Activated CD4-positive, alpha-beta T cell treated with anti-CD3 and anti-CD28 coated beads, Interleukin-2, amount 10 ng/mL, durations not matched to agents 24 days and 14 days (primary cell): ENCODE results near the gene ASPSCR1. TPM values are rescaled to one million over a fixed set of nuclear protein-coding genes. Genes with fewer than 3 reads are reported as not detected.

Experiments
- DNase-seq: peaks from one replicate; pipeline ENCODE4 v3.0.0; 2022
- H3K27ac Mint-ChIP-seq: one replicate; pipeline ENCODE4 v1.8.0; 2022; ENCODE audit warnings: mild to moderate bottlenecking, mixed read lengths
- H3K27me3 Mint-ChIP-seq: one replicate; pipeline ENCODE4 v1.8.0; 2022; ENCODE audit warnings: mixed read lengths
- H3K36me3 Mint-ChIP-seq: one replicate; pipeline ENCODE4 v1.8.0; 2022; ENCODE audit warnings: low read depth, mild to moderate bottlenecking, mixed read lengths
- H3K4me1 Mint-ChIP-seq: one replicate; pipeline ENCODE4 v1.8.0; 2021; ENCODE audit warnings: mixed read lengths
- H3K4me3 Mint-ChIP-seq: one replicate; pipeline ENCODE4 v1.8.0; 2022; ENCODE audit warnings: mild to moderate bottlenecking, moderate library complexity, mixed read lengths
- H3K9me3 Mint-ChIP-seq: one replicate; pipeline ENCODE4 v1.8.0; 2021; ENCODE audit warnings: mixed read lengths
- intact Hi-C: fragments of 100-400 bp; cut with micrococcal nuclease; formaldehyde crosslinking; loops from one replicate; pipeline ENCODE4 v1.15.1; 2023
- total RNA-seq: library from RNA; stranded (reverse); gene quantifications from 2 replicates; pipeline ENCODE4 v1.2.3, GENCODE V29; 2022

ASPSCR1 gene
- total RNA-seq, 1 donor from 2014 or later, result 35.1 TPM

GRCh38 chr17:82025401-82026107, 48.1 kb downstream of the ASPSCR1 start:
- Mint-ChIP-seq H3K36me3 (peaks cover 13% of the 10 kb centered on the region), H3K27ac (no peak overlapping the region), H3K4me3 (peak overlapping the region; percentile 18), H3K9me3 (no peaks in the 10 kb centered on the region), H3K4me1 (peaks cover 22% of the 10 kb centered on the region), H3K27me3 (no peaks in the 10 kb centered on the region)
- intact Hi-C loops, result no loop called here
- no peak for DNase-seq

DNA sequence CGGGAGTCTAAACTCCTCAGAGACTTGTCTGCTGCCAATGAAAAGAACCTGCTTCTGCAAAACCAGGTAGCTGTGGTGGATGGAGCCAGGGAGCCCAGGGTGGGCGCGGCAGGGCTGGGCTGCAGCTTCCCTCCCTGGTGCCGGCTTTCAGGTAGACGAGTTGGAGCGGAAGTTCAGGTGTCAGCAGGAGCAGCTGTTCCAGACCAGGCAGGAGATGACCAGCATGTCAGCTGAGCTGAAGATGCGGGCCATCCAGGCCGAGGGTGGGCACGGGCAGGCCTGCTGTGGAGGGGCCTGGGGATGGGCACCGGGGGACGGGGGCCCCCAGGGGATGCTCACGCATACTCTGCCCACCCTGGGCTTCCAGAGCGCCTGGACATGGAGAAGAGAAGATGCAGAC, 50.8 kb downstream of the ASPSCR1 start:
- H3K9me3 Mint-ChIP-seq, result no peaks in the 10 kb centered on the region
- intact Hi-C loops, result no loop called here
- peaks cover 14% of the 10 kb centered on the region for H3K4me1 Mint-ChIP-seq
- no peak overlapping the region for H3K27ac Mint-ChIP-seq
- H3K27me3 Mint-ChIP-seq, result no peaks in the 10 kb centered on the region
- DNase-seq, result no peak
- H3K4me3 Mint-ChIP-seq, result no peak overlapping the region
- H3K36me3 Mint-ChIP-seq, result peaks cover 12% of the 10 kb centered on the region

GRCh38 chr17:82028966-82029365, 51.5 kb downstream of the ASPSCR1 start:
- H3K36me3 Mint-ChIP-seq, result peaks cover 12% of the 10 kb centered on the region
- intact Hi-C loops, result no loop called here
- H3K4me3 Mint-ChIP-seq, result no peak overlapping the region
- no peaks in the 10 kb centered on the region for H3K9me3 Mint-ChIP-seq
- no peaks in the 10 kb centered on the region for H3K27me3 Mint-ChIP-seq
- H3K4me1 Mint-ChIP-seq, result peaks cover 11% of the 10 kb centered on the region
- H3K27ac Mint-ChIP-seq, result no peak overlapping the region
- no peak for DNase-seq

DNA sequence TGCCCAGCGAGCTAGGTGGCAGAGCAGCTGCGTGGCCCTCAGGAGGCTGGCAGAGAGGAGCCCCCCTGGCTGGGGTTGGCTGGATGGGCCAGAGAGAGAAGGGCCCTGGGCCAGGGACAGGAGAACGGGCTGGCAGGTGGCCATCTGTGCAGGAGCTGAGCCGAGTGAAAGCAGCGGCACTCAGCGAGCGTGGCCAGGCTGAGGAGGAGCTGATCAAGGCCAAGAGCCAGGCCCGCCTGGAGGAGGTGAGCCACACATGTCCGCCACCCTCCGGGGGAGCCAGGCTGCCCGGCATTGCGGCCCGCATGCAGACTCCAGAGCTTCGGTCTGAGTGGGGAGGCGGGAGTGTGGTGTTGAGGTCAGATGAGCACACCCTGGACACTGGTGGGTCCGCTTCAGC, 52.0 kb downstream of the ASPSCR1 start:
- peaks cover 8% of the 10 kb centered on the region for H3K4me1 Mint-ChIP-seq
- H3K27me3 Mint-ChIP-seq, result no peaks in the 10 kb centered on the region
- peaks cover 12% of the 10 kb centered on the region for H3K36me3 Mint-ChIP-seq
- peak overlapping the region; percentile 72 for H3K4me3 Mint-ChIP-seq
- intact Hi-C loops, result no loop called here
- DNase-seq, result peak; percentile 62
- peak overlapping the region; percentile 41 for H3K27ac Mint-ChIP-seq
- no peaks in the 10 kb centered on the region for H3K9me3 Mint-ChIP-seq

DNA sequence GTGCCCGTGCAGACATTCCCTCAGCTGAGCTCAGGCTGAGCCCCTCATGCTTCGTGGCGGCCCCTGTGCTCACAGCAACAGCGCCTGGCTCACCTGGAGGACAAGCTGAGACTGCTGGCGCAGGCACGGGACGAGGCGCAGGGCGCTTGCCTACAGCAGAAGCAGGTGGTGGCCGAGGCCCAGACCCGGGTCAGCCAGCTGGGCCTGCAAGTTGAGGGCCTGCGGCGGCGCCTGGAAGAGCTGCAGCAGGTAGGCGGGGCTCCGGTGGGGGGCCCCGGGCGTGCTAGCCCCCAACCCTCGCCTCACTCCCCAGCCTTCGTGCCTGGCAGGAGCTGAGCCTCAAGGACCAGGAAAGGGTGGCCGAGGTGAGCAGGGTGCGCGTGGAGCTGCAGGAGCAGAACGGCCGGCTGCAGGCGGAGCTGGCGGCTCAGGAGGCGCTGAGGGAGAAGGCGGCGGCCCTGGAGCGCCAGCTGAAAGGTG, 52.6 kb downstream of the ASPSCR1 start:
- no peaks in the 10 kb centered on the region for H3K27me3 Mint-ChIP-seq
- H3K4me3 Mint-ChIP-seq, result peak overlapping the region; percentile 87
- peaks cover 14% of the 10 kb centered on the region for H3K36me3 Mint-ChIP-seq
- no peak for DNase-seq
- H3K27ac Mint-ChIP-seq, result no peak overlapping the region
- H3K4me1 Mint-ChIP-seq, result peaks cover 8% of the 10 kb centered on the region
- intact Hi-C loops, result loop anchor here (1.0 kb wide), 1 partner anchor 124 kb away; no protein-coding TSS in a partner anchor
- no peaks in the 10 kb centered on the region for H3K9me3 Mint-ChIP-seq

DNA sequence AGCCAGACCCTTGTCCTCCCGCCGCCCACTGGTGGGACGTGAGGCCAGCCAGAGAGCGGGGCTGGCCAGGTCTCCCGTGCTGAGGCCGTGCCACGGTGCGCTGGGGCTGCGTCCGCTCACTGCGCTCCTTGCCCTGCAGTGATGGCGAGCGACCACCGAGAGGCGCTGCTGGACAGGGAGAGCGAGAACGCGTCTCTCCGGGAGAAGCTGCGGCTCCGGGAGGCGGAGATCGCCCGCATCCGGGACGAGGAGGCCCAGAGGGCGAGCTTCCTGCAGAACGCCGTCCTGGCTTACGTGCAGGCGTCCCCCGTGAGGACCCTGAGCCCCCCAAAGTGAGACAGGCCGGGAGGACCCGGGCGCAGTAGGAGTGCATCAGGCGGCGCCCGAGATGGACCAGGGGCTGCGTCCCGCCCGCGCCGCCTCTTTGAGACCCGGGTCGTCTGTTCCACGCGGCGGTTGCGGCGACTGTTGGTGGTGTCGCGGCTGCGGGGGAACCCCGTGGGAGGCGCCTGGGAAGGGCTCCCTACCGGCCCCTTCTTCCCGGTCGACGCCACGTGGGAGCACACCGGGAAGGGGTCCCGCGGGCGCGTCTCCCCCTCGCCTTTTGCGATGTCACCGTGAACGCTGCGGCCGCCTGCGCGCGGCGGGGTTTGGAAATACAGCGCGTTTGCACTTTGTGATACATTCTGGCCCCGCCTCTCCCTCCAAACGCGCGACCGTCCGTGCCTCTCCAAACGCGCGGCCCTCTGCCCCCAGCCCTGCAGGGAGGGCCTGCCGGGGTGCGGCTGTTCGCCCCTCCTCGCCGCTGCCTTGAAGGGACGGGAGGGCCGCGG, 53.3 kb downstream of the ASPSCR1 start:
- peaks cover 18% of the 10 kb centered on the region for H3K36me3 Mint-ChIP-seq
- no peaks in the 10 kb centered on the region for H3K27me3 Mint-ChIP-seq
- peak overlapping the region; percentile 87 for H3K4me3 Mint-ChIP-seq
- no peaks in the 10 kb centered on the region for H3K9me3 Mint-ChIP-seq
- peaks cover 13% of the 10 kb centered on the region for H3K4me1 Mint-ChIP-seq
- H3K27ac Mint-ChIP-seq, result peak overlapping the region; percentile 80
- intact Hi-C loops, result loop anchor here (1.0 kb wide), 1 partner anchor 124 kb away; no protein-coding TSS in a partner anchor
- peak; percentile 97 for DNase-seq

DNA sequence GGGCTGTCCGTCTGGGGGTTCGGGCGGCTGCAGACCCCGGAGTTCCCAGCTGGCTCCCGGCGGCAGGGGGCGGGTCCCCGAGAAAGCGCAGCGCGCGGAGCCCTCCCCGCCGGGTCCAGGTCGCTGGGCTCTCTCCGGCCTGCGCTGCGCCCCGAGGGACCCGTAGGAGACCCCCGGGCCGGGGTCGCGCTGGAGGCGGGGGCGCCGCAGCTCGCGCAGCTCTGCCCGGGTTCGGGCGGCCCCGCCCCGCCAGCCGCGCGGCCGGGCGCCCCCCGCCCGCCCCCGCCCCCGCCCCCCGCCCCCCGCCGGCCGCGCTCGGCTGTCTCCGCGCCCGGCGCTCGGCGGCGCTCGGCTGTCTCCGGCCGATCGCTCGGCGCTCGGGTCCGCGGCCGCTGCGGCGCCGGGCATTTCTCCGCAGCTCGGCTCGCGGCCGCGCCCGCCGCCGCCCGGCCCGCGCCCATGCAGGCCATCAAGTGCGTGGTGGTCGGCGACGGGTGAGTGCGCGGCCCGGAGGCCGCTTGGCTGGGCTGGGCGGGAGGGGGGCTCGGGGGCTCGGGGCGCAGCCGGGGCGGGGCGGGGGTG, 54.0 kb downstream of the ASPSCR1 start, which contains the start of gene RAC3:
Gene RAC3, plus strand, starts transcription at position 376 of the 582 bp plus-strand sequence. Its CDS starts 84 bp downstream, at position 460.
- peaks cover 17% of the 10 kb centered on the region for H3K36me3 Mint-ChIP-seq
- peak within 1 kb of the TSS; percentile 87 for H3K4me3 Mint-ChIP-seq
- peaks cover 13% of the 10 kb centered on the region for H3K4me1 Mint-ChIP-seq
- peak; percentile 69 for DNase-seq
- intact Hi-C loops, result no loop called here
- H3K9me3 Mint-ChIP-seq, result no peaks in the 10 kb centered on the region
- no peaks in the 10 kb centered on the region for H3K27me3 Mint-ChIP-seq
- peak within 1 kb of the TSS; percentile 80 for H3K27ac Mint-ChIP-seq

- peak; percentile 88 for DNase-seq
- no peaks in the 10 kb centered on the region for H3K27me3 Mint-ChIP-seq
- no peaks in the 10 kb centered on the region for H3K9me3 Mint-ChIP-seq
- H3K4me3 Mint-ChIP-seq, result peak overlapping the region; percentile 57
- H3K36me3 Mint-ChIP-seq, result peaks cover 15% of the 10 kb centered on the region
- intact Hi-C loops, result no loop called here
- no peak overlapping the region for H3K27ac Mint-ChIP-seq
- H3K4me1 Mint-ChIP-seq, result peaks cover 12% of the 10 kb centered on the region
Measured at GRCh38 chr17:82031885-82032627, 54.6 kb downstream of the ASPSCR1 start.

DNA sequence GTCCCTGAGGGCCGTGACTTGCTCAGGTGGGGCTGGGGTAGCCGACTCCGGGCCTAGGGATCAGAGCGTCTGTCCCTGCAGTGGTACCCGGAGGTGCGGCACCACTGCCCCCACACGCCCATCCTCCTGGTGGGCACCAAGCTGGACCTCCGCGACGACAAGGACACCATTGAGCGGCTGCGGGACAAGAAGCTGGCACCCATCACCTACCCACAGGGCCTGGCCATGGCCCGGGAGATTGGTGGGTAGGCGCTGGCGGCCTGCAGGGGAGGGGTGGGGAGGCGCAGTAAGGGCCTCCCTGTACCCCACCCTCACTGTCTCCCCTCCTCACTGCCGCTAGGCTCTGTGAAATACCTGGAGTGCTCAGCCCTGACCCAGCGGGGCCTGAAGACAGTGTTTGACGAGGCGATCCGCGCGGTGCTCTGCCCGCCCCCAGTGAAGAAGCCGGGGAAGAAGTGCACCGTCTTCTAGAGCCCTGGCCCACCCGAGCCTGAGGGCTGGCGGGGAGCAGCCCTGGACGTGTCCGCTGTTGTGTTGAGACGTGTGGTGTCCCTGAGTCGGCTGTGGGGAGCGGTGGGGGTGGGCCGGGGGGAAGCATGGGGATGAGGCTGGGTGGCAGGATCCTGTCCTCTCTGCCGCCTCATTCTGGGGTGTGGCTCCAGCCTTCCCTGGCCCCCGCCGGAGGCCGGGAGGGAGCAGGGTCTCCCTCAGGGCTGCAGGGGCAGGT, 56.1 kb downstream of the ASPSCR1 start:
- peaks cover 15% of the 10 kb centered on the region for H3K4me1 Mint-ChIP-seq
- intact Hi-C loops, result no loop called here
- H3K27me3 Mint-ChIP-seq, result no peaks in the 10 kb centered on the region
- no peak overlapping the region for H3K27ac Mint-ChIP-seq
- H3K4me3 Mint-ChIP-seq, result peak overlapping the region; percentile 76
- H3K36me3 Mint-ChIP-seq, result peaks cover 12% of the 10 kb centered on the region
- no peak for DNase-seq
- H3K9me3 Mint-ChIP-seq, result no peaks in the 10 kb centered on the region

GRCh38 chr17:82034371-82035011, 57.1 kb downstream of the ASPSCR1 start:
- no peak overlapping the region for H3K27ac Mint-ChIP-seq
- H3K4me1 Mint-ChIP-seq, result peaks cover 21% of the 10 kb centered on the region
- intact Hi-C loops, result no loop called here
- peak overlapping the region; percentile 83 for H3K4me3 Mint-ChIP-seq
- no peaks in the 10 kb centered on the region for H3K9me3 Mint-ChIP-seq
- no peaks in the 10 kb centered on the region for H3K27me3 Mint-ChIP-seq
- peaks cover 12% of the 10 kb centered on the region for H3K36me3 Mint-ChIP-seq
- no peak for DNase-seq

GRCh38 chr17:82035488-82035887, 58.1 kb downstream of the ASPSCR1 start:
- Mint-ChIP-seq H3K36me3 (peaks cover 8% of the 10 kb centered on the region), H3K4me1 (peaks cover 19% of the 10 kb centered on the region), H3K9me3 (no peaks in the 10 kb centered on the region), H3K27ac (peak overlapping the region; percentile 65), H3K4me3 (peak overlapping the region; percentile 83), H3K27me3 (peaks cover 2% of the 10 kb centered on the region)
- DNase-seq, result no peak
- intact Hi-C loops, result no loop called here

DNA sequence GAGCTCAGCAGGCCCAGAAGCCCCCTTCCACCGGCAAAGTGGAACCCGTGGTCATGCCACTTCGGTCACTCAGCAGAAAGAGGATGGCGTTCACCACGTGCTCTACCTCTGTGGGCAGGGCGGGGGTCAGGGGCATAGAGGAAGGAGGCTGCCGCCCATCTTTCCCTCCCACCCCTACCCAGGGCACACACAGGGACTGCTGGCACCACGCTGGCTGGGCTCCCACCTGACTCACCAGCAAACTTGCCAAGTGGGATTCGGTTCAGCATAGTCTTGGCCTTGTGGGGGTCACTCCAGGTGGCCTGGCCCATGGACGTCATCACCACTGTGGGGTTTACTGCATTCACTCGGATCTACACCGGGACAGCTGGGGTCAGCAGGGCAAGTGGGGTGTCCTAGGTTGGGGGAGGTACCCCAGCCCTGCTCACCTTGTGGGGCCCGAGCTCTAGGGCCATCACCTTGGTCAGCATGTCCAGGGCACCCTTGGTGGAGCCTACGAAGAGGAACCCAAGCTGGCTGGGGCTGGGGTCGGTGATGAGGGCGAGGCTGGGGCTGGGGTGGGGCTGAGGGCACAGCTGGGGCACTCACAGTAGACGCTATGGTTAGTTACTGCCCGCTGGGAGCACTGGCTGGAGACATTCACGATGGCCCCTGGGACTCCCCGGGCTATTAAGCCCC, 58.7 kb downstream of the ASPSCR1 start:
- DNase-seq, result no peak
- intact Hi-C loops, result loop anchor here (2.0 kb wide), 2 partner anchors 15 to 59 kb away; partner anchors contain the start of genes ASPSCR1, GPS1 and RFNG
- Mint-ChIP-seq H3K27me3 (peaks cover 2% of the 10 kb centered on the region), H3K9me3 (no peaks in the 10 kb centered on the region), H3K27ac (peak overlapping the region; percentile 15), H3K4me1 (peaks cover 19% of the 10 kb centered on the region), H3K36me3 (peaks cover 8% of the 10 kb centered on the region), H3K4me3 (peak overlapping the region; percentile 83)
